HG02678 (cell line): Measurements from ENCODE around the gene RNF41.

ENCODE experiments used
- ATAC-seq: cut with Tn5 transposase; IDR thresholded peaks from one replicate; pipeline ENCODE4 v1.9.1; 2021; ENCODE audit warnings: mild to moderate bottlenecking, moderate library complexity; ENCODE audit not compliant: unreplicated experiment

RNF41 gene

GRCh38 chr12:56154246-56154771 is 67.4 kb downstream of the RNF41 start:
- no peak for ATAC-seq

GRCh38 chr12:56153678-56154065 is 68.0 kb downstream of the RNF41 start:
- no peak for ATAC-seq

- ATAC-seq, result no peak
Measured at GRCh38 chr12:56152756-56153677, 68.7 kb downstream of the RNF41 start.
